GF-D8 (cell line): ENCODE results near the gene ANKRD9.
"Not testable (repeated sequence)": the region's sequence is repeated elsewhere in the genome, so short reads cannot be mapped to it uniquely, and the experiment has no call there.

Experiments used
- DNase-seq: peaks from one replicate; lab custom pipeline; 2025; lab: John Stamatoyannopoulos, UW

ANKRD9 gene

GRCh38 chr14:102538602-102539543, 29.3 kb upstream of the ANKRD9 start:
- DNase-seq: no peak

- no peak for DNase-seq
These were observed 28.5 kb upstream of the ANKRD9 start for GRCh38 chr14:102537981-102538601.

- no peak for DNase-seq
These were observed 22.7 kb upstream of the ANKRD9 start for GRCh38 chr14:102532204-102532658.

GRCh38 chr14:102530828-102531478, 21.4 kb upstream of the ANKRD9 start:
- no peak for DNase-seq

GRCh38 chr14:102528431-102529170, 19.0 kb upstream of the ANKRD9 start:
- DNase-seq: no peak

- DNase-seq: no peak
These were observed 16.4 kb upstream of the ANKRD9 start for GRCh38 chr14:102525929-102526497.

GRCh38 chr14:102525219-102525928, 15.8 kb upstream of the ANKRD9 start:
- DNase-seq: no peak

- DNase-seq: peak; percentile 81
These were observed 15.1 kb upstream of the ANKRD9 start for GRCh38 chr14:102524451-102525218.

GRCh38 chr14:102523569-102524450, 14.2 kb upstream of the ANKRD9 start:
- DNase-seq: no peak

GRCh38 chr14:102523200-102523568, 13.6 kb upstream of the ANKRD9 start:
- no peak for DNase-seq

- DNase-seq: not testable (repeated sequence)
These were observed 10.1 kb upstream of the ANKRD9 start for GRCh38 chr14:102519709-102520108.

GRCh38 chr14:102518063-102518648, 8.6 kb upstream of the ANKRD9 start:
- DNase-seq: no peak

GRCh38 chr14:102517392-102518062, 8.0 kb upstream of the ANKRD9 start:
- DNase-seq: no peak

GRCh38 chr14:102516531-102517391, 7.2 kb upstream of the ANKRD9 start:
- no peak for DNase-seq

GRCh38 chr14:102514987-102515733, 5.6 kb upstream of the ANKRD9 start:
- no peak for DNase-seq
